Small intestine (tissue), 7 donors: ENCODE data around the gene VIPAS39. TPM values are rescaled to one million over a fixed set of nuclear protein-coding genes. Genes with fewer than 3 reads are reported as not detected.
A peak's percentile ranks its signal among the peaks of the same experiment; 100 is the strongest.

Experiments
- DNase-seq, 2 donors: peaks; one replicate each; pipeline versions ENCODE4 v3.0.0 to v3.0.0-alpha.2; 2013
- FAIRE-seq: peaks from 2 replicates; lab custom pipeline; 2012; peaks lifted over from hg19 to GRCh38; lab: Jason Lieb, UNC
- H3K27ac ChIP-seq, 3 donors: one replicate each; pipeline ENCODE4 v1.5.1; 2013; ENCODE audit warnings: low read length in 2 of 3, mild to moderate bottlenecking in 2 of 3, control low read depth in 1 of 3, inconsistent platforms in 1 of 3, low read depth in 1 of 3, moderate library complexity in 1 of 3
- H3K27me3 ChIP-seq, 3 donors: one replicate each; pipeline ENCODE4 v1.6.1; 2013; ENCODE audit warnings: low read length in 3 of 3, inconsistent platforms in 1 of 3; ENCODE audit not compliant: control insufficient read depth in 3 of 3, insufficient read depth in 3 of 3
- H3K36me3 ChIP-seq, 3 donors: one replicate each; pipeline ENCODE4 v1.6.1; 2013; ENCODE audit warnings: low read length in 3 of 3, inconsistent platforms in 1 of 3, low read depth in 1 of 3, mild to moderate bottlenecking in 1 of 3, moderate library complexity in 1 of 3; ENCODE audit not compliant: control insufficient read depth in 3 of 3, insufficient read depth in 2 of 3
- H3K4me1 ChIP-seq, 3 donors: one replicate each; pipeline ENCODE4 v1.6.1; 2013; ENCODE audit warnings: low read length in 2 of 3, inconsistent platforms in 1 of 3, low read depth in 1 of 3, mild to moderate bottlenecking in 1 of 3, moderate library complexity in 1 of 3; ENCODE audit not compliant: control insufficient read depth in 3 of 3, insufficient read depth in 2 of 3
- H3K4me3 ChIP-seq, 3 donors: one replicate each; pipeline ENCODE4 v1.5.1; 2013; ENCODE audit warnings: low read length in 3 of 3, control low read depth in 1 of 3, inconsistent platforms in 1 of 3, low read depth in 1 of 3, mild to moderate bottlenecking in 1 of 3, moderate library complexity in 1 of 3
- H3K9me3 ChIP-seq, 2 donors: one replicate each; pipeline ENCODE4 v1.6.1; 2013; ENCODE audit warnings: low read depth in 1 of 2, low read length in 1 of 2; ENCODE audit not compliant: control insufficient read depth in 2 of 2, insufficient read depth in 1 of 2
- WGBS, 3 donors: extraction: QIAGEN DNeasy Blood & Tissue Kit; methylation state at CpG; one replicate each; pipeline ENCODE4 v1.1.7; 2013; 5-methylcytosine and 5-hydroxymethylcytosine counted together
- polyA plus RNA-seq, 4 donors: library from polyadenylated mRNA; stranded (reverse) in 3 of 4; unstranded in 1 of 4; fragments of 200-250 nt in 3 of 4; fragments of 120-200 nt in 1 of 4; gene quantifications; one replicate each; pipeline versions ENCODE4 v1.2.1 to v1.2.3, GENCODE V29; 2013
- donor health status: healthy with polysubstance abuse.
- donor health status: control.
- donor health status: control.
- donor health status: Bipolar disorder and iron deficiency.
- donor health status: healthy.

The VIPAS39 gene
- polyA plus RNA-seq, 4 donors, result 9.5 to 27.3 (median 12.7) TPM

GRCh38 chr14:77407158-77407557, 50.2 kb downstream of the VIPAS39 start:
- H3K27me3 ChIP-seq, result no peaks in the 10 kb centered on the region
- H3K36me3 ChIP-seq, result no peaks in the 10 kb centered on the region
- FAIRE-seq, result no peak
- H3K27ac ChIP-seq, result no peak overlapping the region
- H3K4me1 ChIP-seq, result no peaks in the 10 kb centered on the region
- no peaks in the 10 kb centered on the region for H3K9me3 ChIP-seq
- no peak overlapping the region for H3K4me3 ChIP-seq
- DNase-seq, result no peak
- 75 to 88% (median 79%) methylated on average over 2 of the region's 2 CpGs for WGBS, 3 donors

- FAIRE-seq (no peak), DNase-seq (no peak)
- WGBS, 3 donors, result 57 to 86% (median 77%) methylated on average over 6 of the region's 6 CpGs
- no peaks in the 10 kb centered on the region for H3K27me3 ChIP-seq
- no peak overlapping the region for H3K27ac ChIP-seq
- H3K4me1 ChIP-seq, result no peaks in the 10 kb centered on the region
- no peak overlapping the region for H3K4me3 ChIP-seq
- H3K36me3 ChIP-seq, result no peaks in the 10 kb centered on the region
- no peaks in the 10 kb centered on the region for H3K9me3 ChIP-seq
Measured at GRCh38 chr14:77406718-77407117, 50.7 kb downstream of the VIPAS39 start.

- H3K4me1 ChIP-seq, result no peaks in the 10 kb centered on the region
Measured at GRCh38 chr14:77406086-77406485, 51.3 kb downstream of the VIPAS39 start.

GRCh38 chr14:77403768-77404167, 53.6 kb downstream of the VIPAS39 start:
- 89 to 94% (median 92%) methylated on average over 3 of the region's 3 CpGs for WGBS, 3 donors
- no peak for FAIRE-seq
- H3K36me3 ChIP-seq, result no peaks in the 10 kb centered on the region
- no peaks in the 10 kb centered on the region for H3K27me3 ChIP-seq
- no peak overlapping the region for H3K27ac ChIP-seq
- no peak for DNase-seq
- H3K9me3 ChIP-seq, result no peaks in the 10 kb centered on the region
- H3K4me1 ChIP-seq, result no peaks in the 10 kb centered on the region
- no peak overlapping the region for H3K4me3 ChIP-seq

More at GRCh38 chr14:77406086-77406485, 51.3 kb downstream of the VIPAS39 start:
- H3K36me3 ChIP-seq, result no peaks in the 10 kb centered on the region
- H3K4me3 ChIP-seq, result no peak overlapping the region
- H3K9me3 ChIP-seq, result no peaks in the 10 kb centered on the region
- FAIRE-seq, result no peak
- no peaks in the 10 kb centered on the region for H3K27me3 ChIP-seq
- WGBS, 3 donors, result 68 to 79% (median 74%) methylated on average over 3 of the region's 3 CpGs
- DNase-seq, result no peak
- no peak overlapping the region for H3K27ac ChIP-seq

- no peaks in the 10 kb centered on the region for H3K4me1 ChIP-seq
- H3K4me3 ChIP-seq, result no peak overlapping the region
- no peak overlapping the region for H3K27ac ChIP-seq
- WGBS, 3 donors, result 82 to 85% (median 84%) methylated on average over 6 of the region's 6 CpGs
- H3K9me3 ChIP-seq, result no peaks in the 10 kb centered on the region
- DNase-seq, result no peak
- no peaks in the 10 kb centered on the region for H3K27me3 ChIP-seq
- no peak for FAIRE-seq
- H3K36me3 ChIP-seq, result no peaks in the 10 kb centered on the region
Measured at GRCh38 chr14:77400216-77400615, 57.2 kb downstream of the VIPAS39 start.

- peaks cover 0 to 4% (median 0%) of the 10 kb centered on the region in 3 donors for H3K4me1 ChIP-seq
- H3K27me3 ChIP-seq, result no peaks in the 10 kb centered on the region
- no peak overlapping the region for H3K27ac ChIP-seq
- H3K9me3 ChIP-seq, result no peaks in the 10 kb centered on the region
- H3K36me3 ChIP-seq, result no peaks in the 10 kb centered on the region
- DNase-seq (peak; percentile 61 to 73), FAIRE-seq (no peak)
- WGBS, 3 donors, result 42 to 78% (median 54%) methylated on average over 4 of the region's 4 CpGs
- no peak overlapping the region for H3K4me3 ChIP-seq
Measured at GRCh38 chr14:77390188-77390587, 67.2 kb downstream of the VIPAS39 start.

- 89 to 92% (median 91%) methylated on average over 6 of the region's 6 CpGs for WGBS, 3 donors
- no peak for FAIRE-seq
- Histone ChIP-seq H3K27me3 (no peaks in the 10 kb centered on the region), H3K9me3 (no peaks in the 10 kb centered on the region), H3K36me3 (no peaks in the 10 kb centered on the region), H3K4me3 (no peak overlapping the region), H3K27ac (no peak overlapping the region), H3K4me1 (peaks cover 0 to 11% (median 0%) of the 10 kb centered on the region in 3 donors)
- no peak for DNase-seq
Measured at GRCh38 chr14:77378701-77379100, 78.7 kb downstream of the VIPAS39 start.

- H3K27me3 ChIP-seq, result no peaks in the 10 kb centered on the region
- no peaks in the 10 kb centered on the region for H3K36me3 ChIP-seq
- H3K4me3 ChIP-seq, result peak overlapping the region; percentile 87 to 96 (median 89)
- H3K9me3 ChIP-seq, result no peaks in the 10 kb centered on the region
- WGBS, 3 donors, result 9 to 14% (median 12%) methylated on average over 10 of the region's 10 CpGs
- H3K4me1 ChIP-seq, result peaks cover 0 to 9% (median 0%) of the 10 kb centered on the region in 3 donors
- DNase-seq, result no peak
- FAIRE-seq, result no peak
- peak overlapping the region in 1 of 3 donors; percentile 89 for H3K27ac ChIP-seq
Measured at GRCh38 chr14:77377502-77377844, 79.9 kb downstream of the VIPAS39 start.
